ENCODE measurements around the gene TAL2. TPM values are rescaled to one million over a fixed set of nuclear protein-coding genes. Genes with fewer than 3 reads are reported as not detected.

TAL2 gene
- total RNA-seq: 1 to 10 TPM in 2 of 4 donors, under 1 TPM in 2; 0.57 to 7.7 (median 1.6) TPM
- under 1 TPM in 2 of 3 donors, not detected in 1; 0.61 to 0.90 TPM for polyA plus RNA-seq
- long read RNA-seq, donor 1: 0 reads
- long read RNA-seq, donor 2: 0 reads

GRCh38 chr9:105662184-105663104 lies at the start of gene TAL2:
Gene TAL2 (plus strand): TSS chr9:105662457. CDS start chr9:105662497, 40 bp downstream.
- ATAC-seq (peak in 2 of 4 donors; percentile 51 to 87), DNase-seq (no peak)
- 72 to 85% (median 74%) methylated on average over 12 of the region's 12 CpGs for WGBS, 3 donors
- Histone ChIP-seq H3K9me3 (no peaks in the 10 kb centered on the region), H3K4me3 (no peak within 1 kb of the TSS), H3K4me1 (peaks cover 7% of the 10 kb centered on the region), H3K36me3 (ENCODE audit: insufficient read depth in 1 of 2, low read depth in 1 of 2) (no peaks in the 10 kb centered on the region), H3K27ac (no peak within 1 kb of the TSS), H3K27me3 (ENCODE audit: insufficient read depth in 3 of 3, low read length in 2 of 3) (no peaks in the 10 kb centered on the region)
- no peak for TF ChIP-seq CTCF (IDR thresholded peaks at IDR 0.05)
- intact Hi-C loops (cut with DNase I): no loop called here

GRCh38 chr9:105621001-105621400 lies 41.3 kb upstream of the TAL2 start:
- intact Hi-C loops (cut with DNase I): no loop called here
- Histone ChIP-seq H3K4me1 (no peaks in the 10 kb centered on the region), H3K36me3 (ENCODE audit: insufficient read depth in 1 of 2, low read depth in 1 of 2) (peaks cover 0 to 15% of the 10 kb centered on the region in 2 donors), H3K4me3 (no peak overlapping the region), H3K27ac (no peak overlapping the region), H3K27me3 (ENCODE audit: insufficient read depth in 3 of 3, low read length in 2 of 3) (no peaks in the 10 kb centered on the region), H3K9me3 (no peaks in the 10 kb centered on the region)
- DNase-seq (no peak), ATAC-seq (no peak)
- TF ChIP-seq CTCF (IDR thresholded peaks at IDR 0.05): no peak
- 94 to 95% (median 95%) methylated on average over 2 of the region's 2 CpGs for WGBS, 3 donors

GRCh38 chr9:105625088-105625487 lies 37.2 kb upstream of the TAL2 start:
- TF ChIP-seq CTCF (IDR thresholded peaks at IDR 0.05): no peak
- peaks cover 0 to 11% of the 10 kb centered on the region in 2 donors for H3K36me3 ChIP-seq (ENCODE audit: insufficient read depth in 1 of 2, low read depth in 1 of 2)

GRCh38 chr9:105632807-105633206 lies 29.4 kb upstream of the TAL2 start:
- ATAC-seq (peak; percentile 36 to 74 (median 60)), DNase-seq (no peak)
- Histone ChIP-seq H3K27ac (peak overlapping the region; percentile 75), H3K9me3 (no peaks in the 10 kb centered on the region), H3K36me3 (ENCODE audit: insufficient read depth in 1 of 2, low read depth in 1 of 2) (peaks cover 3 to 13% of the 10 kb centered on the region in 2 donors), H3K4me1 (peaks cover 6% of the 10 kb centered on the region), H3K4me3 (no peak overlapping the region), H3K27me3 (ENCODE audit: insufficient read depth in 3 of 3, low read length in 2 of 3) (no peaks in the 10 kb centered on the region)
- intact Hi-C loops (cut with DNase I): no loop called here
- no peak for TF ChIP-seq CTCF (IDR thresholded peaks at IDR 0.05)
- 36 to 72% (median 38%) methylated on average over 1 of the region's 1 CpG for WGBS, 3 donors

More at GRCh38 chr9:105625088-105625487, 37.2 kb upstream of the TAL2 start:
- Histone ChIP-seq H3K9me3 (no peaks in the 10 kb centered on the region), H3K27ac (no peak overlapping the region), H3K27me3 (ENCODE audit: insufficient read depth in 3 of 3, low read length in 2 of 3) (no peaks in the 10 kb centered on the region), H3K4me3 (no peak overlapping the region), H3K4me1 (no peaks in the 10 kb centered on the region)
- WGBS, 3 donors: 85 to 95% (median 86%) methylated on average over 1 of the region's 1 CpG
- ATAC-seq: no peak
- no peak for DNase-seq
- intact Hi-C loops (cut with DNase I): no loop called here
